Activated T-cell treated with anti-CD3 and anti-CD28 coated beads, Interleukin-2, amount 50 U/mL, for 72 hours (primary cell): Measurements from ENCODE around the gene MAPK8IP3. TPM values are rescaled to one million over a fixed set of nuclear protein-coding genes. Genes with fewer than 3 reads are reported as not detected.
A peak's percentile ranks its signal among the peaks of the same experiment; 100 is the strongest.

Source experiments
- ATAC-seq, 2 donors: fragments of 150-1000 bp; cut with Tn5 transposase; replicated peaks in 1 of 2; 2 replicates each; pipeline ENCODE4 v1.10.0; 2021; ENCODE audit warnings: moderate library complexity in 2 of 2, mild to moderate bottlenecking in 1 of 2
- DNase-seq, 2 donors: peaks; one replicate each; pipeline ENCODE4 v3.0.0; 2021 to 2022; ENCODE audit warnings: mixed read lengths in 1 of 2
- H3K27ac Mint-ChIP-seq: one replicate; pipeline ENCODE4 v1.8.0; 2022; ENCODE audit warnings: mild to moderate bottlenecking, moderate library complexity, mixed read lengths
- H3K27me3 Mint-ChIP-seq: one replicate; pipeline ENCODE4 v1.8.0; 2022; ENCODE audit warnings: low read depth, mixed read lengths
- H3K36me3 Mint-ChIP-seq, 2 donors: one replicate each; pipeline ENCODE4 v1.8.0; 2022; ENCODE audit warnings: mixed read lengths in 2 of 2, mild to moderate bottlenecking in 1 of 2; ENCODE audit not compliant: insufficient read depth in 2 of 2
- H3K4me1 Mint-ChIP-seq: one replicate; pipeline ENCODE4 v1.8.0; 2022; ENCODE audit warnings: low read depth, mixed read lengths
- H3K4me3 Mint-ChIP-seq, 2 donors: one replicate each; pipeline ENCODE4 v1.8.0; 2022; ENCODE audit warnings: mild to moderate bottlenecking in 2 of 2, mixed read lengths in 2 of 2, moderate library complexity in 2 of 2
- H3K9me3 Mint-ChIP-seq, 2 donors: one replicate each; pipeline ENCODE4 v1.8.0; 2022; ENCODE audit warnings: mixed read lengths in 2 of 2
- total RNA-seq, 2 donors: library from RNA; stranded (reverse); gene quantifications; one replicate each; pipeline ENCODE4 v1.2.3, GENCODE V29; 2022

Gene MAPK8IP3, protein sequence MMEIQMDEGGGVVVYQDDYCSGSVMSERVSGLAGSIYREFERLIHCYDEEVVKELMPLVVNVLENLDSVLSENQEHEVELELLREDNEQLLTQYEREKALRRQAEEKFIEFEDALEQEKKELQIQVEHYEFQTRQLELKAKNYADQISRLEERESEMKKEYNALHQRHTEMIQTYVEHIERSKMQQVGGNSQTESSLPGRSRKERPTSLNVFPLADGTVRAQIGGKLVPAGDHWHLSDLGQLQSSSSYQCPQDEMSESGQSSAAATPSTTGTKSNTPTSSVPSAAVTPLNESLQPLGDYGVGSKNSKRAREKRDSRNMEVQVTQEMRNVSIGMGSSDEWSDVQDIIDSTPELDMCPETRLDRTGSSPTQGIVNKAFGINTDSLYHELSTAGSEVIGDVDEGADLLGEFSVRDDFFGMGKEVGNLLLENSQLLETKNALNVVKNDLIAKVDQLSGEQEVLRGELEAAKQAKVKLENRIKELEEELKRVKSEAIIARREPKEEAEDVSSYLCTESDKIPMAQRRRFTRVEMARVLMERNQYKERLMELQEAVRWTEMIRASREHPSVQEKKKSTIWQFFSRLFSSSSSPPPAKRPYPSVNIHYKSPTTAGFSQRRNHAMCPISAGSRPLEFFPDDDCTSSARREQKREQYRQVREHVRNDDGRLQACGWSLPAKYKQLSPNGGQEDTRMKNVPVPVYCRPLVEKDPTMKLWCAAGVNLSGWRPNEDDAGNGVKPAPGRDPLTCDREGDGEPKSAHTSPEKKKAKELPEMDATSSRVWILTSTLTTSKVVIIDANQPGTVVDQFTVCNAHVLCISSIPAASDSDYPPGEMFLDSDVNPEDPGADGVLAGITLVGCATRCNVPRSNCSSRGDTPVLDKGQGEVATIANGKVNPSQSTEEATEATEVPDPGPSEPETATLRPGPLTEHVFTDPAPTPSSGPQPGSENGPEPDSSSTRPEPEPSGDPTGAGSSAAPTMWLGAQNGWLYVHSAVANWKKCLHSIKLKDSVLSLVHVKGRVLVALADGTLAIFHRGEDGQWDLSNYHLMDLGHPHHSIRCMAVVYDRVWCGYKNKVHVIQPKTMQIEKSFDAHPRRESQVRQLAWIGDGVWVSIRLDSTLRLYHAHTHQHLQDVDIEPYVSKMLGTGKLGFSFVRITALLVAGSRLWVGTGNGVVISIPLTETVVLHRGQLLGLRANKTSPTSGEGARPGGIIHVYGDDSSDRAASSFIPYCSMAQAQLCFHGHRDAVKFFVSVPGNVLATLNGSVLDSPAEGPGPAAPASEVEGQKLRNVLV (N-terminal part only)
- 100 to 1,000 TPM in 1 of 2 donors, 10 to 100 TPM in 1; 92.7 to 118 TPM for total RNA-seq

DNA sequence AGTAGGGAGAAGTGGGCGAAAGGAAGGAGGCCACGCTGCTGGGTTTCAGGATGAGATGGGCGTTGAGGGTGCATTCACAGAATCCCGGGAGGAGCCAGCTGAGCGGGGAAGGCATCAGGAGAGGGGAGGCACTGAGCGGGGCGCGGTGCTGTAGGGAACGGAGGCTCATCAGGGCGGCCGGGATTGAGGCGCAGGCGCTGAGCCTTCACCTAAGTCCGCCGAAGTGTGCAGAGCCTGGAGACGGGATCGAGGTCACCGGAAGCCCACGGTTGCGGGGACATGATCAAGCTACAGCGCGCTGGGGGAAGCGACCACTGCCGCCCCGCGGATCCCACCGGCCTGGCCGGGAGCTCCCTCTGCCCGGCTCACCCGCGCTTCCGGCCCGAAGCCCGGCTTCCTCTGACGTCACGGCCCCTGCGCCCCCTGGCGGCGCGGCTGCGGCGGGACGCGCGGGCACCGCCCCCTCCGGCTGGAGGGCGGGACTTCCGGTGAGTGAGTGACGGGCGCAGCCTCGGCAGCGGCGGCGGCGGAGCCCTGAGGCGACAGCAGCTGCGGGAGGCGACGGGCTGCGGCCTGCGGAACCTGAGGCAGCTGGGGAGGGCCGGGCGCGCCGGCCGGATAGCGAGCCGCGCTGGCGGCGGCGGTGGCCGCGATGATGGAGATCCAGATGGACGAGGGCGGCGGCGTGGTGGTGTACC is at the start of gene MAPK8IP3:
TSS of gene MAPK8IP3 (plus strand) at position 508 of the 698 bp plus-strand sequence. CDS start at position 653, 145 bp downstream.
- Mint-ChIP-seq H3K4me1 (peaks cover 36% of the 10 kb centered on the region), H3K4me3 (peak within 1 kb of the TSS; percentile 92 to 100), H3K36me3 (peaks cover 2 to 5% of the 10 kb centered on the region in 2 donors), H3K27ac (peak within 1 kb of the TSS; percentile 99), H3K9me3 (no peaks in the 10 kb centered on the region), H3K27me3 (no peaks in the 10 kb centered on the region)
- peak; percentile 93 to 99 for DNase-seq
- peak; percentile 89 to 92 for ATAC-seq

DNA sequence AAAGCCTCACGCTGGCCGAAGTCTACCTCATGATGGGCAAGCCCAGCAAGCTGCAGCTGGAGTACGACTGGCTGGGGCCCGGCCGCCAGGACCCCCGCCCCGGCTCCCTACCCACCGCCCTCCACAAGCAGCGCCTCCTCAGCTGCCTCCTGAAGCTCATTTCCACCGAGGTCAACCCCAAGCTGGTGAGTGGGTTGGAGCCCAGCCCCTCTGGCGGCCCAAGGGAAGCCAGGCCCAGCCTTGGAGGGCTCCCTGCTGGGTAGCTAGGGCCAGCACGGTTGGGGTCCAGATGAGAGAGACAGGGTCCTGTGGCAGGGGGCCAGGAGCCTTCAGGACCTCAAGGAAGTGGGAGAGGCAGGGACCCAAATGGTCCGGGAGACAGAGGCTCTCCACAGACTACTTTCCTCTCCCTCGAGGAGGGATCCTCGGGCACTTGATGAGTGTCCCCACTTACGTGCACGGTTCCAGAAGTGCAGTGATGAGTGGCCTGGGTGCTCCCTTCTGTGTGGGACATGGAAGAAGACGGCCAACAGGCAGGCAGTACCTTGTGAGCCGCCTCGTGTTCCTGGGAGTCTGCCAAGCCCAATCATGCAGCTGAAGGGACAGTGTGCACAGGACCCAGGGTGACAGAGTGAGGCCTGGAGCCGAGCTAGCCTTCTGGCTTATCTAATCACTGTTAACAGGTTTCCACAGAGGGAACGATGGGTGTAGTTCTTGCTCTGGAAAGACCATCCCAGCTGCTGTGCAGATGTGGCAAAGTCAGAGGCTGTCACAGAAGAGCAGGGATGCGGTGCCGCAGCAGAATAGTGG is 49.0 kb upstream of the MAPK8IP3 start:
- ATAC-seq (no peak), DNase-seq (no peak)
- Mint-ChIP-seq H3K4me3 (no peak overlapping the region), H3K36me3 (peaks cover 1 to 11% of the 10 kb centered on the region in 2 donors), H3K4me1 (no peaks in the 10 kb centered on the region), H3K27me3 (no peaks in the 10 kb centered on the region), H3K9me3 (no peaks in the 10 kb centered on the region), H3K27ac (no peak overlapping the region)

DNA sequence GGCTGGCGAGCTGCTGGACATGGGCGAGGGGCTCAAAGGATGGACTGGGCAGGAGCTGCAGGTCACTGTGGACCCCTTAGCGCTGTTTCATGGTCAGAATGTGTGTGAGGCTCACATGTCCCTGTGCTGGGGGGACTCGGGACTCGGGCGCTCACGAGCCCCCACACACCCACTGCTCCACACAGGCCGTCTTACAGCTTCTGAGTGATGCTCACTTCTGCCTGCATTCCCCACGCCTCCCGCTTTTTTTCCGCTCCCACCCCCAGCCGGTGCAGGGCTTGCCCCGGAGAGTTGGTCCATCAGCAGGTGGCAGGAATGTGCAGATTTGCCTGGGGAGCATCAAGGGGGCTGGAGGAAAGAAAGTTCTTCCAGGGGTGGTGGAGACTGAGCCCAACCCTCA is 48.2 kb upstream of the MAPK8IP3 start:
- no peak for DNase-seq
- Mint-ChIP-seq H3K4me3 (no peak overlapping the region), H3K9me3 (no peaks in the 10 kb centered on the region)

DNA sequence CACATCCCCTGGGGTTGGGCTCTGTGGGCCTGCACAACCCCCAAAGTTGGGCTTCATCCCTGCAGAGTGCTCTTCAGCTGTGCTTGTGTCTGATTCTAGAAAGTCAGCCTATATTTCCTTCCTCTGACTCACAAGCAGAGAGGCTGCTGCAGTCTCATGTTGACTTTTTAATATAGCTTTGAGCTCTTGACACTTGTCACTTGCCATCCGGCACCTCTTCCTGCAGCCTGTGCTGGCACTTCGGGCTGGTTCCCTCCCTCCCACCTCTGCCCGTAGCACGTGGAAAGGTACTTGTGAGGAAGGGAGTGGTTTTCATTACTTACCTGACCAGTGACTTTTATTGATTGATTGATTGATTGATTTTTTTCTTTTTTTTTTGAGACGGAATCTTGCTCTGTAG is 47.0 kb upstream of the MAPK8IP3 start:
- Mint-ChIP-seq H3K27ac (no peak overlapping the region), H3K4me3 (no peak overlapping the region), H3K36me3 (peaks cover 1 to 11% of the 10 kb centered on the region in 2 donors), H3K9me3 (no peaks in the 10 kb centered on the region), H3K4me1 (no peaks in the 10 kb centered on the region), H3K27me3 (no peaks in the 10 kb centered on the region)
- ATAC-seq (no peak), DNase-seq (no peak)

More for the DNA sequence above, 48.2 kb upstream of the MAPK8IP3 start:
- Mint-ChIP-seq H3K4me1 (no peaks in the 10 kb centered on the region), H3K27me3 (no peaks in the 10 kb centered on the region), H3K27ac (no peak overlapping the region), H3K36me3 (peaks cover 1 to 10% of the 10 kb centered on the region in 2 donors)
- no peak for ATAC-seq

DNA sequence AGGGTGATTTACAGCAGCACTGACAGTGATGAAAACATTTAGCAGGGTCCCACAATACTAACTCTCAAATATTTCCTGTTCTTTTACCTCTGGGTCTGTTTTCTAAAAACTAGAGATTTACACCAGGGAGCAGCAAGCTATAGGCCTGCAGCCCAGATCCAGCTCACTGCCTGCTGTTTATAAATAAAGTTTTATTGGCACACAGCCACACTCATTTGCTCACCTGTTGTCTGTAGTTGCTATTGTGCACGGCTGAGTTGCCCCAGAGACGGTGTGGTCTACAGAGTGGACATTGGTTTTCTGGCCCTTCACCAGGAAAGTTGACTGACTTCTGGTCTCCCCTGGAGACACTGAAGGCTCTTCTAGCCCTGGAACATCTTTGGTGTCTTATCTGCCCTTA is 44.2 kb upstream of the MAPK8IP3 start:
- H3K9me3 Mint-ChIP-seq = no peaks in the 10 kb centered on the region
- H3K36me3 Mint-ChIP-seq = peaks cover 0 to 3% of the 10 kb centered on the region in 2 donors
- DNase-seq = no peak

DNA sequence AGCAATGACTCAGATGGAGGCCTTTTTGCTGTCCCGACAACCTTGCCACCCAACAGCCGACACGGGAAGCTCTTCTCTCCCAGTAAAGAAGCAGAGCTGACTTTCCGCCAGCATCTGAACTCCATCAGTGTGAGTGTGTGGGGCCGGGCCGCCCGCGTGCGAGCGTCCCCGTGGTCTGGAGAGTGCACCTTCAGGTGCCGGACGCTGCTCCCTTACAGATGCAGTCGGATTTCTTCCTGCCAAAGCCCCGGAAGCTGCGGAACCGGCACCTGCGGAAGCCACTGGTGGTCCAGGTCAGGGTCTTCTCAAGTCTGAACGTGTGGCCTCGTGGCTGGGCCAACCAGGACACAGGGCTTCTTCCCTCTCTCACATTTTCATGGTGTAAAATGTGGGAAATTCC is 43.5 kb upstream of the MAPK8IP3 start:
- H3K27ac Mint-ChIP-seq = no peak overlapping the region
- no peak for DNase-seq
- no peaks in the 10 kb centered on the region for H3K27me3 Mint-ChIP-seq
- H3K4me3 Mint-ChIP-seq = no peak overlapping the region
- peaks cover 0 to 3% of the 10 kb centered on the region in 2 donors for H3K36me3 Mint-ChIP-seq
- no peaks in the 10 kb centered on the region for H3K9me3 Mint-ChIP-seq
- no peaks in the 10 kb centered on the region for H3K4me1 Mint-ChIP-seq
- no peak for ATAC-seq

More for the DNA sequence above, 44.2 kb upstream of the MAPK8IP3 start:
- no peak overlapping the region for H3K27ac Mint-ChIP-seq
- no peak for ATAC-seq
- no peaks in the 10 kb centered on the region for H3K4me1 Mint-ChIP-seq
- no peak overlapping the region for H3K4me3 Mint-ChIP-seq
- no peaks in the 10 kb centered on the region for H3K27me3 Mint-ChIP-seq

DNA sequence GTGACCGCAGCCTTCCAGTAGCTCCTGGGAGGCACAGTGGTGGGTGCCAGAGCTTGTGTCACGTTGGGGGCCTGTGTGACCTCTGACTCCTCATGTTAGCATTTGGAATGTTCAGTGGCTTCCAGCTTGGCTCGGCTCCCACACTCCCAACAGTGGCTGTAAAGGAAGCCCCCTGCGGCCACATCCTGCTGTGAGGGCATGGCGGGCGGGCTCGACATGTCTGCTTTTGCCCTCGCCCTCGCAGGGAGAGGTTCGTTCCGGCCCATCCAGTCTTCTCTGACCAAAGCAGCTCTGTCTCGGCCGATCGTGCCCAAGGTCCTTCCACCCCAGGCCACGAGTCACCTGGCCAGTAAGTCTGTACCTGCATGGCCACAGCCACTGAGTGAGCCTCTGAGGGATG is 40.2 kb upstream of the MAPK8IP3 start:
- Mint-ChIP-seq H3K27ac (no peak overlapping the region), H3K9me3 (no peaks in the 10 kb centered on the region), H3K4me3 (no peak overlapping the region), H3K4me1 (no peaks in the 10 kb centered on the region), H3K27me3 (no peaks in the 10 kb centered on the region), H3K36me3 (peaks cover 0 to 6% of the 10 kb centered on the region in 2 donors)
- ATAC-seq (no peak), DNase-seq (no peak)

DNA sequence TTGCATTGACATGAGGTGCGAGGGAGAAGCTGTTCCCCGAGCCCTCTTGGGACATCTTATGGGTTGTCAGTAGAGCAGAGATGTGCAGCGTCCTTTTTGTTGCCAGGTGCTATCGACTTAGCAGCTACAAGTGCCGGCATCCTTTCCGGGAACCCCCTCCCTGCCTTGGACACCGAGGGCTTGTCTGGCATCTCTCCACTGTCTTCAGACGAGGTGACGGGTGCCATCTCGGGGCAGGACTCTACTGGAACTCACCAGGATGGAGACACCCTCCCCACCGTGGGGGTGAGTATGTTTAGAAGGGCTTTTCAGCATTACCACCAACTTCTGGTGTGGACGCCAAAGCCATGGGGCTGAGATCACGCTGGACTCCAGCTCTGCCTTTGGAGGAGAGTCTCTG is 39.7 kb upstream of the MAPK8IP3 start:
- no peaks in the 10 kb centered on the region for H3K4me1 Mint-ChIP-seq
- H3K27me3 Mint-ChIP-seq = no peaks in the 10 kb centered on the region
- H3K27ac Mint-ChIP-seq = no peak overlapping the region
- ATAC-seq = no peak
- no peak overlapping the region for H3K4me3 Mint-ChIP-seq
- no peak for DNase-seq
- peaks cover 0 to 6% of the 10 kb centered on the region in 2 donors for H3K36me3 Mint-ChIP-seq
- no peaks in the 10 kb centered on the region for H3K9me3 Mint-ChIP-seq

DNA sequence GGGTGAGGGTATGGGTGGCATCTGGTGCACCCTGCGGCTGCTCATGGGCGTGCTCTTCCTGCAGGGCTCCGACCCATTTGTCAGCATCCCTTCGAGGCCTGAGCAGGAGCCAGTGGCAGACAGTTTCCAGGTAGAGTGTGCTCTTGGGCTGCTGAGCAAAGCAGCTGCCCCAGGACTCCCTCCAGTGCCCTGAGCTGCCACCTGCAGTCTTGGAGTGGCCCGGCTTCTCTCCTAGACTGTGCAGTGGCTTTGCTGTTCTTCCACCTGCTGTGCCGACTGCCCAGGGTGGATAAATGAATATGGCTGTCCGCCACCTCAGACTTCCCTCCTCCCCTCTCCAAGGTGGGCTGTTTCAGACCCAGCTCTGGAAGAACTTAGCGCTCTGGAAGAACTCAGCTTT is 38.7 kb upstream of the MAPK8IP3 start:
- H3K27me3 Mint-ChIP-seq = no peaks in the 10 kb centered on the region
- no peak for ATAC-seq
- no peaks in the 10 kb centered on the region for H3K9me3 Mint-ChIP-seq
- no peak for DNase-seq
- no peak overlapping the region for H3K4me3 Mint-ChIP-seq
- H3K27ac Mint-ChIP-seq = no peak overlapping the region
- H3K36me3 Mint-ChIP-seq = peaks cover 0 to 6% of the 10 kb centered on the region in 2 donors
- H3K4me1 Mint-ChIP-seq = no peaks in the 10 kb centered on the region

DNA sequence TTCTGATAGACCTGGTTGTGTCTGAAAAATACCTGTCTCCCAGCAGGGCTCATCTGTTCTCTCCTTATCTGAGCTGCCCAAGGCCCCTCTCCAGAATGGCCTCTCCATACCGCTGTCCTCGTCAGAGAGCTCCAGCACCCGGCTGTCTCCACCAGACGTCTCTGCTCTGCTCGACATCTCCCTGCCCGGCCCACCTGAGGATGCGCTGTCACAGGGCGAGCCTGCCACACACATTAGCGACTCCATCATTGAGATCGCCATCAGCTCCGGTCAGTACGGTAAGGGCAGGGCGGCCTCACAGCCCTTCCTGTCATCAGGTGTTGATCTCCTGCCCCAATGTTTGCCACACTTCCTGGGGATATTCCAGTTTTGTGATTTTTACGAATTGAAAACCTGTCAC is 38.1 kb upstream of the MAPK8IP3 start:
- Mint-ChIP-seq H3K27ac (no peak overlapping the region), H3K4me3 (no peak overlapping the region), H3K36me3 (peaks cover 2 to 8% of the 10 kb centered on the region in 2 donors), H3K9me3 (no peaks in the 10 kb centered on the region), H3K4me1 (no peaks in the 10 kb centered on the region), H3K27me3 (no peaks in the 10 kb centered on the region)
- DNase-seq (no peak), ATAC-seq (no peak)

DNA sequence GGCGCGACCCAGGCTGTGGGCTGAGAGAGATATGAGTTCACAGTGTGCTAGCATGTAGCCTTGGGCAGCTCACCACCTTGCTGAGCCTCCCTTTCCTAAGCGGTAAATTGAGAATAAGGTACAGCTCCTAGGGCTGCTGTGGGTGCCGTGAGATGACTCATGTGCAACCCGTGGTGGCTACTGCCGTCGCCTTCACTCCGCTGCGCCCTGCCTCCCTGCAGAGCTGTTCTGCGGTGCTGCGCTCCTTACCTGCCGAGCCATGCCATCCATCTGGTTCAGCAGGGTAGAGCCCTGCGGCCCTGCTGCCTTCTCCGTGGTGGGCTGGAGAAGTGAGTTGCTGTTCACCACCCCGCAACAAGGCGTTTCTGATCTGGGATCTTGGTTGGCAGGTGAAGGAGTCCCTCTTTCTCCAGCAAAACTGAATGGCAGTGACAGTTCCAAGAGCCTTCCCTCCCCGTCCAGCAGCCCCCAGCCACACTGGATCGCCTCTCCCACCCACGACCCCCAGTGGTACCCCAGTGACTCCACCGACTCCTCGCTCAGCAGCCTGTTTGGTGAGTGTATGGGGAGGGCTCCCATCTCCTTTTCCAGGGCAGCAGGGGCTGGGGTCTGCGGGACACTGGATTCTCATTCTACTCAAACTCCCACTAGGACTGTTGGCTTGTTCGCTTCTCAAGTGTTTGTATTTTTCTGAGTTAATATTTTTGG is 37.2 kb upstream of the MAPK8IP3 start:
- no peak for ATAC-seq
- Mint-ChIP-seq H3K27me3 (no peaks in the 10 kb centered on the region), H3K4me3 (no peak overlapping the region), H3K9me3 (no peaks in the 10 kb centered on the region), H3K36me3 (peaks cover 2 to 11% of the 10 kb centered on the region in 2 donors), H3K27ac (no peak overlapping the region), H3K4me1 (no peaks in the 10 kb centered on the region)
- DNase-seq = no peak
